HG02884 (cell line): Measurements from ENCODE around the gene ELFN1.

Source experiments
- ATAC-seq: cut with Tn5 transposase; IDR thresholded peaks from one replicate; pipeline ENCODE4 v1.9.1; 2021; ENCODE audit warnings: mild to moderate bottlenecking, moderate library complexity; ENCODE audit not compliant: unreplicated experiment

The ELFN1 gene

DNA sequence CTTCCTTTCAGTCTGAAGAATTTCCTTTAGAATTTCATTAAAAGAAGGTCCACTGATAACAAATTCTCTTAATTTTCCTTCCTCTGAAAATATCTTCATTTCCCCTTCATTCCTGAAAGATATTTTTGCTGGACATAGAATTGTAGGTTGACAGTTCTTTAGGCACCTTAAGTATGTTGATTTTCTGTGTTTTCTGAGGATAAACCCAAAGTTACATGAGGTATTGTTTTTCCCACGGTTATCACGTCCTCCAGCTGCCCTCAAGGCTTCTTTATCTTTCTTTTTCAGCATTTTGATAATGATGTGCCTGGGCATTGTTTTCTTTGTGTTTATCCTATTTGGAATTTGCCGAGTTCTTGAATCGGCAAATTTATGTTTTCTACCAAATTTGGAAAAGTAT lies 105.3 kb downstream of the ELFN1 start:
- no peak for ATAC-seq

DNA sequence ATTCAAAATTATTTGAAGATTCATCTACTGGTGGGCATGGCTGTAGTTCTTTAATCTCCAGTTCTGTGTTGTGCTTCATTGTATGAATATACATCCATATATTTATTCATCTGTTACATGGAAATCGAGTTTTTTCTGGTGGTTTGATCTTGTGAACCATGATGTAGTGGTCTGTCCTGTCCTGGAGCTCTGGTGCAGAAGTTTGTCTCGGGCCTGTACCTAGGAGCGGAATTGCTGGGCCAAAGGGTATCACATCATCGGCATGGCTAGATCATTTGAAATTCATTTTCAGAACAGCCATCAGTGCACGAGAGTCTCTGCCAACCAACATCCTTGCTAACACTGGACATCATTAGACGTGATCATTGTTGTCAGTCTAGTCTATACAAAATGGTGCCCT lies 107.0 kb downstream of the ELFN1 start:
- no peak for ATAC-seq

DNA sequence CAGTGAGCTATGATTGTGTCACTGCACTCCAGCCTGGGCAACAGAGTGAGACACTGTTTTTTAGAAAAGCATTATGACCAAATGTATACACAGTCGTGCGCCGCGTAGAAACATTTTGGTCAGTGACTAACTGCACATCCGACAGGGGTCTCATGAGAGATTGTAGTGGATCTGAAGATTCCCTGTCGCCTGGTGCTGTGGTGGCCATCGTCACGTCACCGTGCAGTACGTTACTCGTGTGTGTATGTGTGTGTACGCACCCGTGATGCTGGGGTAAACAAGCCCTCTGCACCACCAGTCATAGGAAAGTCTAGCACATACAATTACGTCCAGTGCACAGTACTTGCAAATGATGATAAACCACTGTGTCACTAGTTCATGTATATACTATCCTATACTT lies 109.4 kb downstream of the ELFN1 start:
- ATAC-seq: no peak

DNA sequence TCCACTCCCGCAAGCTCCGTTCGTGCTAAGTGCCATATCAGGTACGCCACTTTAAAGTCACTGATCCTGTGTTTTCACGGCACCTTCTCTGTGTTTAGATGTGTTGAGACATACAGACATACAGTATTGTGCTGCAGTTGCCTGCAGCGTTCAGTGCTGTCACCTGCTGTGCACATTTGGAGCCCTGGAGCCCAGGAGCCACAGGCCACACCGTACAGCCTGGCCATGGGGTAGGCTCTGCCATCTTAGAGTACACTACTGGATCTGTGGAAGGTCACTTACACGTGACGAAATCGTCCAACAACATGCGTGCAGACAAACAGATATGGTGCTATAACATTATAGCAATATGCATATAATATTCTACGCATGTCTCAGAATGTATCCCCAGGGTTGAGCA lies 111.3 kb downstream of the ELFN1 start:
- ATAC-seq: no peak

DNA sequence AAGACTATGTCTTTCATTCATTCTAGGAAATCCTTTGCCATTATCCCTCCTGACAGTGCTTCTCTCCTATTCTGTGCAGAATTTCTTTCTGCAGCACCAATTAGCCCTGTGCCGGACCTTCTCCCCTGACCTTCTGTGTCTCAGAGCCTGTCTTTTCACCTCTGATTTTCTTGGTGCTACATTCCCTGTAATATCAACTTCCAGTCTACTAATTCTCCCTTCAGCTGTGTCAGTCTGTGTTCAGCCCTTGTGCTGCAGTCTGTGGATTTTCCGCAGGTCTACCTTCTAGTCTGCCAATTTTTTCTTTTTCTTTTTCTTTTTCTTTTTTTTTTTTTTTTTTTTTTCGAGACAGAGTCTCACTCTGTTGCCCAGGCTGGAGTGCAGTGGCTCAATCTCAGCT lies 115.8 kb downstream of the ELFN1 start:
- ATAC-seq: no peak

DNA sequence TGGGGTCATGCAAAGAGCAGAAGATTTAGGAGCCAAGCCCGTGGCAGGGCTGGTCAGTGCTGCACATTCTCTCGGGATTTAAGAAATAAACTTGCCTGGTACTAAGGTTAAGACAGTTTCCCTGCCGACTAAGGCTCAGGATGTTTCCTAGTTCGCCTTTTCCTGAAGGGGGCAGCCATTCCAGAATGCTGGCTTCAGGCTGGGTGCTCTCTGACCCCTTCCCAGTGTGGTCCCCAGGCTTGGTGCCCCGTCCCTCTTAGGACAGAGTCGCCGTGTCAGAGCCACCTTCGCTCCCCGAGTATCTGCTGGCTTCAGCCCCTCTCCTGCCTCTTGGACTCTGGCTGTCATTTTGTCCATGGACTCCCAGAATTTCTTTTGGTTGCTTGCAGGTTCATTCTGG lies 117.2 kb downstream of the ELFN1 start:
- no peak for ATAC-seq

DNA sequence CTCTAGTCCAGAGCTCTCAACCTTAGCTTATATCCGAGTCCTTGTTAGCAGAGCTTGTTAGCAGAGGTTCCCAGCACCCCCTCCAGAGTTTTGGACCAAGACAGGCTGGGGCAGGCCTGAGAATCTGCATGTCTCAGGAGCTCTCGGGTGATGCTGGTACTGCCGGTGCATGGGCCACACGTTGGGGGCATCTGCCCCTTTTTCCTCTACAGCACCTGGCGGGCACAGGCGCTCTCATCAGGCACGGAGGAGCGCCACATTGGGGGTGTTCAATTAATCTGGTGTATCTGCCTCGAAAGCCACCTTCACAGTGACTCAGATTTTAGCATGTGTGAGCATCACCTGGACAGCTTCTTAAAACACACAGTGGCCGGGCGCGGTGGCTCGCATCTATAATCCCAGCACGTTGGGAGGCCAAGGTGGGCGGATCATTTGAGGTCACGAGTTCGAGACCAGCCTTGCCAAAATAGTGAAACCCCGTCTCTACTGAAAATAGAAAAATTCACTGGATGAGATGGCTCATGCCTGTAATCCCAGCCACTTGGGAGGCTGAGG lies 117.7 kb downstream of the ELFN1 start:
- ATAC-seq: no peak

DNA sequence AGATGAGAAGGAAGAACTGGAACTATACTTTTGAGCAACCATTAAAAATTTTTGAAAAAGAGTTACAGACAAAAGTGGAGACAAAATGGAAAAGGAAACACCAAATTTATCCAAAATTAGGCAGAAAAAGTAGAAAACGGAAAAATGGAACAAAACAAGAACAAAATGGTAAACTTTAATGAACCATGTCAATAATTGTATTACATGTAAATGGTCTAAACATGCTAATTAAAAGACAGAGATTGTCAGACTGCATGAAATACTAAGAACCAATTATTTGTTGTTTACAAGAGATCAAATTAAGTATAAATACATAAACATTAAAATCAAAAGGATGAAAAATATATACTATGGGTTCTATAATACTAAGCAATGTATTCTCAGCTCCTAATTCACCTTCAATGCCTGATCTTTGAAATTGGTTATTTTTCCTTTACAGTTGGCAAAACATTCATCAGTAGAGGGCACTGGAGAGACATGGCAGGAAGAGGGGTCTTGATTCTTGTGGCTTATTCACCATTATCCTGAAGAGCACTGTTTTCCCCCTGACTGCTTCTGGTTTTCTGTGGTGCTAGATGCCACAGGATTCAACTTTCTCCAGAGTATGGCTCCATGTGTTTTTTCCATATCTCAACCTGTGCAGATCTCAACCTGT lies 124.9 kb downstream of the ELFN1 start:
- ATAC-seq: no peak
